ENCODE measurements around the gene S100A16. TPM values are rescaled to one million over a fixed set of nuclear protein-coding genes. Genes with fewer than 3 reads are reported as not detected.

S100A16 gene
- total and polyA plus RNA-seq, 3 donors from 2014 or later, result 126 to 171 (median 158) TPM

GRCh38 chr1:153627715-153628626 lies 15.0 kb upstream of the S100A16 start, which contains the start of gene S100A1:
Gene S100A1 (plus strand): TSS chr1:153628434. CDS start chr1:153630522, 2,088 bp downstream.
- H3K4me3 ChIP-seq, result peak within 1 kb of the TSS; percentile 38 to 67
- no peak for DNase-seq
- no peaks in the 10 kb centered on the region for H3K36me3 ChIP-seq (ENCODE audit: low read depth, missing control alignments)
- no peaks in the 10 kb centered on the region for H3K27me3 ChIP-seq
- intact Hi-C loops (cut with DNase I; ENCODE audit: low total_unique reads), result no loop called here
- peak within 1 kb of the TSS; percentile 94 to 95 for H3K27ac ChIP-seq
- no peak for TF ChIP-seq POLR2A (IDR thresholded peaks at IDR 0.05)
- no peak for TF ChIP-seq CTCF (IDR thresholded peaks at IDR 0.05)
- WGBS, 2 donors, result 59 to 64% methylated on average over 3 to 10 of the region's 10 CpGs
- no peaks in the 10 kb centered on the region for H3K9me3 ChIP-seq
- peaks cover 32% of the 10 kb centered on the region for H3K4me1 ChIP-seq

GRCh38 chr1:153626904-153627714 lies 14.2 kb upstream of the S100A16 start, which contains the start of gene S100A13:
Gene S100A13 (minus strand): TSS chr1:153627505. CDS start chr1:153626472, 1,033 bp downstream.
- Histone ChIP-seq H3K4me3 (peak within 1 kb of the TSS; percentile 38 to 67), H3K36me3 (ENCODE audit: low read depth, missing control alignments) (no peaks in the 10 kb centered on the region), H3K27me3 (no peaks in the 10 kb centered on the region), H3K27ac (peak within 1 kb of the TSS; percentile 94 to 95), H3K4me1 (peaks cover 32% of the 10 kb centered on the region), H3K9me3 (no peaks in the 10 kb centered on the region)
- peak; percentile 84 for DNase-seq
- no peak for TF ChIP-seq POLR2A (IDR thresholded peaks at IDR 0.05)
- TF ChIP-seq CTCF (IDR thresholded peaks at IDR 0.05), result peak; percentile 37 to 64 (median 62)
- 26 to 63% methylated on average over 19 to 28 of the region's 28 CpGs for WGBS, 2 donors
- intact Hi-C loops (cut with DNase I; ENCODE audit: low total_unique reads), result no loop called here

GRCh38 chr1:153626477-153626903 lies 13.6 kb upstream of the S100A16 start:
- Histone ChIP-seq H3K4me3 (peak overlapping the region; percentile 38 to 67), H3K36me3 (ENCODE audit: low read depth, missing control alignments) (no peaks in the 10 kb centered on the region), H3K27ac (peak overlapping the region; percentile 94 to 95), H3K27me3 (no peaks in the 10 kb centered on the region), H3K9me3 (no peaks in the 10 kb centered on the region), H3K4me1 (peaks cover 32% of the 10 kb centered on the region)
- intact Hi-C loops (cut with DNase I; ENCODE audit: low total_unique reads), result no loop called here
- no peak for TF ChIP-seq CTCF (IDR thresholded peaks at IDR 0.05)
- TF ChIP-seq POLR2A (IDR thresholded peaks at IDR 0.05), result no peak
- WGBS, 2 donors, result 23 to 40% methylated on average over 3 of the region's 3 CpGs
- no peak for DNase-seq

- TF ChIP-seq POLR2A (IDR thresholded peaks at IDR 0.05) (no peak), CTCF (IDR thresholded peaks at IDR 0.05) (no peak)
- DNase-seq, result no peak
- no peaks in the 10 kb centered on the region for H3K9me3 ChIP-seq
- intact Hi-C loops (cut with DNase I; ENCODE audit: low total_unique reads), result no loop called here
- H3K36me3 ChIP-seq (ENCODE audit: low read depth, missing control alignments), result no peaks in the 10 kb centered on the region
- H3K4me1 ChIP-seq, result peaks cover 31% of the 10 kb centered on the region
- WGBS, 2 donors, result 83 to 88% methylated on average over 10 of the region's 10 CpGs
- H3K27me3 ChIP-seq, result no peaks in the 10 kb centered on the region
- no peak overlapping the region for H3K27ac ChIP-seq
- no peak overlapping the region for H3K4me3 ChIP-seq
Measured at GRCh38 chr1:153624965-153625611, 12.2 kb upstream of the S100A16 start.
